Astrocyte (in vitro differentiated cells and primary cell): ENCODE data around the gene ASPHD1.

Experiments
- CTCF ChIP-seq: IDR thresholded peaks from 2 replicates; pipeline ENCODE4 v1.5.1; 2011; ENCODE audit warnings: low read depth, mild to moderate bottlenecking, inconsistent platforms, low read length, moderate library complexity; ENCODE audit not compliant: insufficient read depth
- EZH2 ChIP-seq: IDR thresholded peaks from 2 replicates; pipeline ENCODE4 v1.6.1; 2012; ENCODE audit warnings: mild to moderate bottlenecking, low read length, inconsistent platforms; ENCODE audit not compliant: insufficient read depth

- TF ChIP-seq CTCF (no peak), EZH2 (no peak)
These were observed 3.0 kb upstream of the ASPHD1 start for GRCh38 chr16:29897333-29897732.
